Thoracic aorta (tissue), 2 donors: ENCODE measurements around the gene RPP30. TPM values are rescaled to one million over a fixed set of nuclear protein-coding genes. Genes with fewer than 3 reads are reported as not detected.

Source experiments
- ATAC-seq: fragments of 150-250 bp; one replicate; pipeline ENCODE4 v1.8.0; 2017; ENCODE audit warnings: low read depth; ENCODE audit not compliant: insufficient number of reproducible peaks, low FRiP score
- DNase-seq: peaks from one replicate; pipeline ENCODE4 v3.0.0-alpha.2; 2020; ENCODE audit warnings: low spot score
- H3K27ac ChIP-seq, 2 donors: fragments of 200-600 bp; sonication (generic); 1 replicate in 1 of 2; 2 replicates in 1 of 2; pipeline ENCODE4 v1.5.1; 2016; ENCODE audit warnings: mild to moderate bottlenecking in 2 of 2, moderate library complexity in 2 of 2
- H3K27me3 ChIP-seq: fragments of 200-600 bp; sonication (generic); replicated peaks from 2 replicates; pipeline ENCODE4 v1.6.0; 2016; ENCODE audit warnings: mild to moderate bottlenecking; ENCODE audit not compliant: insufficient read depth
- H3K36me3 ChIP-seq: fragments of 200-600 bp; sonication (generic); one replicate; pipeline ENCODE4 v1.5.1; 2016
- H3K4me1 ChIP-seq, 2 donors: fragments of 200-600 bp; sonication (generic); 1 replicate in 1 of 2; 2 replicates in 1 of 2; pipeline versions ENCODE4 v1.5.1 to v1.6.0; 2016; ENCODE audit warnings: low read depth in 2 of 2, mild to moderate bottlenecking in 1 of 2; ENCODE audit not compliant: control insufficient read depth in 1 of 2
- H3K4me3 ChIP-seq: fragments of 200-600 bp; sonication (generic); 2 replicates; pipeline ENCODE4 v1.5.1; 2016; ENCODE audit warnings: mild to moderate bottlenecking
- H3K9me3 ChIP-seq: fragments of 200-600 bp; sonication (generic); 2 replicates; pipeline ENCODE4 v1.5.1; 2016
- total RNA-seq, 2 donors: library from RNA; depleted of rRNA; stranded (reverse); fragments of >200 nt; gene quantifications; one replicate each; pipeline versions ENCODE4 v1.1.0 to v1.2.3, GENCODE V29; 2016
- TF ChIP-seq, protein P1 (sequence below): fragments of 200-600 bp; sonication (generic); IDR thresholded peaks from one replicate; pipeline ENCODE4 v1.5.1; 2019; ENCODE audit warnings: antibody characterized with exemption

The RPP30 gene
- total RNA-seq, 2 donors from 2014 or later: 19.0 to 33.7 TPM

DNA sequence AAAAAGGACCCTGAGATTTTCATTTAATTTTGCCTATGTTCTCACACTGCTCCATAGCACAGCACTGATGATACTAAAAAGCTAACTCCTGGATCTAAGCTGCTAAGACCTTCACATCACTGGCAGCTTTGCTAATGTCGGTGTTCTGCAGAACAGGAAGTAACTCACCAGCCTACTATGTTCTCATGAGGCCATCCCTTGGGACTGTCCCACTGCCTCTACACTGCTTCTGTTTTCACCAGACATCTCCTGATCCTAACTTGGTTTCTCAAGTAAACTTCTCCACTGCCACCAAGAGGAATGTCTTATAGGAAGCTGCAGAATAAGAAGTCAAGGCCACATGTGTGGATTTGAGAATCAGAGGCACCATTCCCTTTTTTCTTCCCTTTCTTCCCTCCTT, 29.0 kb upstream of the RPP30 start:
- DNase-seq: no peak
- TF ChIP-seq, protein P1, sequence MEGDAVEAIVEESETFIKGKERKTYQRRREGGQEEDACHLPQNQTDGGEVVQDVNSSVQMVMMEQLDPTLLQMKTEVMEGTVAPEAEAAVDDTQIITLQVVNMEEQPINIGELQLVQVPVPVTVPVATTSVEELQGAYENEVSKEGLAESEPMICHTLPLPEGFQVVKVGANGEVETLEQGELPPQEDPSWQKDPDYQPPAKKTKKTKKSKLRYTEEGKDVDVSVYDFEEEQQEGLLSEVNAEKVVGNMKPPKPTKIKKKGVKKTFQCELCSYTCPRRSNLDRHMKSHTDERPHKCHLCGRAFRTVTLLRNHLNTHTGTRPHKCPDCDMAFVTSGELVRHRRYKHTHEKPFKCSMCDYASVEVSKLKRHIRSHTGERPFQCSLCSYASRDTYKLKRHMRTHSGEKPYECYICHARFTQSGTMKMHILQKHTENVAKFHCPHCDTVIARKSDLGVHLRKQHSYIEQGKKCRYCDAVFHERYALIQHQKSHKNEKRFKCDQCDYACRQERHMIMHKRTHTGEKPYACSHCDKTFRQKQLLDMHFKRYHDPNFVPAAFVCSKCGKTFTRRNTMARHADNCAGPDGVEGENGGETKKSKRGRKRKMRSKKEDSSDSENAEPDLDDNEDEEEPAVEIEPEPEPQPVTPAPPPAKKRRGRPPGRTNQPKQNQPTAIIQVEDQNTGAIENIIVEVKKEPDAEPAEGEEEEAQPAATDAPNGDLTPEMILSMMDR: no peak
- no peaks in the 10 kb centered on the region for H3K36me3 ChIP-seq
- H3K27me3 ChIP-seq: no peaks in the 10 kb centered on the region
- no peak for ATAC-seq
- H3K27ac ChIP-seq: no peak overlapping the region
- peaks cover 0 to 12% of the 10 kb centered on the region in 2 donors for H3K4me1 ChIP-seq
- no peak overlapping the region for H3K4me3 ChIP-seq
- no peaks in the 10 kb centered on the region for H3K9me3 ChIP-seq

DNA sequence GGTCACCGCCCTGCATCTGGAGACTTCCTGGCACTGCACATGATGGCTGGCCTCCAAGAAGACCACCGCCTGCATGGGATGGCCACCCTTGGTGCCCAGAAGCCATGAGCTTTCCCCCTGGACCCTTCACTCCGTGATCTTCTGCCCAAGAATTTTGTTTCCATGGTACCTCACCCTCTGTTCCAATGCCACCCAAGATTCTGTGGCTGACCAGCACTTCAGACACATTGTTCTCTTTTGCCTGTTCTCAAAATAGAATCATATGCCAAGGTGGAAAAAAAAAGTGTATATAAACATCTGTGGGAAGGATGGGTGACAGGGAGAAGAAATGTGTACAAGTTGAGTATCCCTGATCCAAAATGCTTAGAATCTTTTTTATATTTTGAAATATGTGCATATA, 26.0 kb upstream of the RPP30 start:
- Histone ChIP-seq H3K4me3 (no peak overlapping the region), H3K4me1 (peaks cover 0 to 12% of the 10 kb centered on the region in 2 donors)
- ATAC-seq: no peak

DNA sequence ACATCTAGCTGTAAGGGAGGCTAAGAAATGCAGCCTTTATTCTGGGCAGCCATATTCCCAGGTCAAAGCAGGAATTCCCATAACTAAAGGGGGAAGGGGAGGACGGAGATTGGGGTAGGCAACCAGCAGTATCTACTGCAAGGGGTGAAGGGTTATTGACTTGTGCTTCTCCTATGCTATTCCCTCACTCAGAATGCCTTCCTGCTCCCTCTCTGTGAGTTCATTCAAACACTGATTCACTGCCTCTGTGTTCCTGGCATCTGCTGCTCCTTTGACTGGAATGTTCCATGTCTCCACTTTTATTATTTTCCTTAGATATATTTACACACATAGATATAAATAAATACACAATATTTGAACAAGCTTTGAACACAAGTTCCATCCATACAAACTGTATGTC, 25.0 kb upstream of the RPP30 start:
- H3K27ac ChIP-seq: peak overlapping the region in 1 of 2 donors; percentile 14
- no peak overlapping the region for H3K4me3 ChIP-seq
- ATAC-seq: no peak
- H3K9me3 ChIP-seq: peaks cover 12% of the 10 kb centered on the region
- no peaks in the 10 kb centered on the region for H3K36me3 ChIP-seq
- H3K27me3 ChIP-seq: no peaks in the 10 kb centered on the region
- no peak for DNase-seq
- H3K4me1 ChIP-seq: peaks cover 0 to 12% of the 10 kb centered on the region in 2 donors
- TF ChIP-seq, protein P1: no peak

More for the DNA sequence above, 26.0 kb upstream of the RPP30 start:
- Histone ChIP-seq H3K27me3 (no peaks in the 10 kb centered on the region), H3K27ac (no peak overlapping the region), H3K9me3 (peaks cover 6% of the 10 kb centered on the region), H3K36me3 (no peaks in the 10 kb centered on the region)
- TF ChIP-seq, protein P1: no peak
- DNase-seq: no peak

DNA sequence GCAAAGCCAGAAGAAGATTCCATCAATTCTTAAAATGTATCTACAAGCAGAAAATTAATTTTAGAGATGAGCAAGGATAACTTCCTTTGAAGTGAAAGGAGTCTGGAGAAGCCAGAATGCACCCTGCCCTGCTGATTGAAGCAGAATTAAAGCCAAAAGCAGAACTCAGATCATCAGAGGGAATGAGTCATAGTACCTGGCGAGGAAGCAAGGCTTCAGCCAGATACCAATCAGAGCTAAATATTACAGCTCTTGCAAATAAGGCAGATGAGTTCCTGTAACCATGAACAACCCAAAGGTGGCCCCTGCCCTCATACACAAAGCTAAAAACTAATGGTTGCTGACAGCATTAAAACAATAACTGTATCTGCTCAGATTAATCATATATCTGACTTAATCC, 24.3 kb upstream of the RPP30 start:
- peak overlapping the region in 1 of 2 donors; percentile 15 for H3K27ac ChIP-seq
- TF ChIP-seq, protein P1: no peak
- H3K4me3 ChIP-seq: no peak overlapping the region
- no peaks in the 10 kb centered on the region for H3K27me3 ChIP-seq
- no peaks in the 10 kb centered on the region for H3K36me3 ChIP-seq
- ATAC-seq (no peak), DNase-seq (no peak)
- peaks cover 0 to 12% of the 10 kb centered on the region in 2 donors for H3K4me1 ChIP-seq
- peaks cover 12% of the 10 kb centered on the region for H3K9me3 ChIP-seq

DNA sequence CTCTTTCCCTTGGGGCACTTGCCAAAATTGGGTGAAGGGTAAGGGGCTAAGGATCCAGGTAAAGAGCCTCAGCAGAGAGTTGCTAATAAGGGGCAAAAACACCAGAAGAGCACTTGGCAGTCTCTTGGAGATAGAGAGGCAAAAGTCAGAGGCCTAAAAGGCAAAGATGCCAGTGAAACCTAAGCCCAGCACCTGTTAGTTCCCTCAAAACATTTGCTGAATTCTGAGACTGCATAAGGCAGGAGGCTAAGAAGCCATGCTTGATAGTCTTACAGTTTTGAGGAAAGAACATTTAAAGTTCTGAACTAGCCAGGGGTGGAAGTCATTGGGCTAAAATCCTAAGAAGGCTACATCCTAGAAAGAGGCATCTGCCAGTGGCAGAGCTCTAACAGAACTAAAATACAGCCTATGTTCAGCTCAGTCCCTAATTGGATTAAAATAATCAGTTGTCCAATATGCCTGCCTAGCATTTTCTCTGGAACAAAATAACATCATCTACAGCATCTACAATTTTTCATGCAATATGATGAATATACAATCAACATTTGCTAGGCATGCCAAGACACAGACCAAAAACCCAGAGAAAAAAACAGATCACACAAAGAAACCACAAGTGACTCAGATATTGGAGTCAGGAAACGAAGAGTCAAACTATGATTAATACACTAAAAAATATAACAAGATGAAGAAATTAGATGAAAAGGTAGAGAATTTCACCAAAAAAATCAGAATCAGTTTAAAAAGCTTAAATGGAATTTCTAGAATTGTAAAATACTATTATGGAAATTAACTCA, 21.6 kb upstream of the RPP30 start:
- H3K27me3 ChIP-seq: no peaks in the 10 kb centered on the region
- no peak overlapping the region for H3K4me3 ChIP-seq
- peaks cover 0 to 12% of the 10 kb centered on the region in 2 donors for H3K4me1 ChIP-seq
- H3K27ac ChIP-seq: no peak overlapping the region
- ATAC-seq: no peak
- no peak for DNase-seq
- peaks cover 12% of the 10 kb centered on the region for H3K9me3 ChIP-seq
- TF ChIP-seq, protein P1: no peak
- H3K36me3 ChIP-seq: no peaks in the 10 kb centered on the region
